ENCODE results near the gene ECE1. TPM values are rescaled to one million over a fixed set of nuclear protein-coding genes. Genes with fewer than 3 reads are reported as not detected.

Gene ECE1
- total and polyA plus RNA-seq, 9 of the 15 experiments (the other 6 are each of a cell fraction or from before 2014, with no cell fraction given) = 0.56 to 34.8 (median 11.0) TPM

GRCh38 chr1:21295545-21295944, 5.3 kb upstream of the ECE1 start:
- in situ Hi-C loops (cut with MboI) = no loop called here
- no TSS peak for BruUV-seq (replicated peaks)
- Histone ChIP-seq H4K20me1 (replicated peaks; ENCODE audit: control insufficient read depth, insufficient read depth, low read length) (peaks cover 59% of the 10 kb centered on the region), H3K4me1 (replicated peaks in 1 of 2; ENCODE audit: control insufficient read depth in 2 of 2, insufficient read depth in 2 of 2, low read length in 2 of 2) (peaks cover 6 to 10% of the 10 kb centered on the region in 2 experiments; a peak in 3 of 5 replicates), H3K9ac (ENCODE audit: insufficient read depth in 1 of 2, low read depth in 2 of 2, low read length in 2 of 2) (no peak overlapping the region), H3K4me2 (ENCODE audit: insufficient read depth, low read length) (no peak overlapping the region), H3K36me3 (ENCODE audit: control insufficient read depth, insufficient read depth, low read length) (no peaks in the 10 kb centered on the region), H2AFZ (ENCODE audit: low read depth, low read length) (no peak overlapping the region), H3K27me3 (ENCODE audit: control insufficient read depth in 2 of 2, insufficient read depth in 2 of 2, low read length in 2 of 2) (no peaks in the 10 kb centered on the region; a peak in 2 of 5 replicates), H3K9me3 (replicated peaks; ENCODE audit: control insufficient read depth, insufficient read depth, low read depth, low read length) (no peaks in the 10 kb centered on the region), H3K27ac (ENCODE audit: extremely low read depth, low read depth, low read length) (no peak overlapping the region), H3K79me2 (ENCODE audit: control insufficient read depth, insufficient read depth, low read length) (no peaks in the 10 kb centered on the region), H3K9me1 (ENCODE audit: control insufficient read depth, insufficient read depth, low read length) (no peaks in the 10 kb centered on the region), H3K4me3 (no peak overlapping the region)
- no peak for TF ChIP-seq PHB2 (IDR thresholded peaks at IDR 0.05; ENCODE audit: low read depth)
- TF ChIP-seq FOXP1 (CRISPR knock-in tag; IDR thresholded peaks at IDR 0.05) = no peak
- no peak for TF ChIP-seq ZNF518B (CRISPR knock-in tag; IDR thresholded peaks at IDR 0.05)
- no peak for TF ChIP-seq CREB1 (IDR thresholded peaks at IDR 0.05)
- TF ChIP-seq CREB1 (CRISPR knock-in tag; IDR thresholded peaks at IDR 0.05) = no peak
- no peak for TF ChIP-seq TFAP4 (CRISPR knock-in tag; IDR thresholded peaks at IDR 0.05; ENCODE audit: borderline replicate concordance)
- WGBS (ENCODE audit: insufficient coverage, low coverage, missing lambda C conversion rate) = 62% methylated on average over 6 of the region's 6 CpGs
- FAIRE-seq = no peak
- ChIA-PET CTCF (ENCODE audit: low intra/inter-chr PET ratio) (no interaction called here), POLR2A (interaction anchor here (0.8 to 1.2 kb wide), 3 partner anchors 15 to 34 kb away, joined by 3 read pairs; no protein-coding TSS in a partner anchor)
- no peak for ATAC-seq
- intact Hi-C loops (cut with micrococcal nuclease) = loop anchor here (1.0 kb wide), 1 partner anchor 39 kb away; no protein-coding TSS in a partner anchor
- no peak for DNase-seq (ENCODE audit: extremely low read depth in 1 of 4, low spot score in 3 of 4)
